Measurements from ENCODE around the gene YJEFN3. TPM values are rescaled to one million over a fixed set of nuclear protein-coding genes. Genes with fewer than 3 reads are reported as not detected.

The YJEFN3 gene
- total RNA-seq, 4 donors from 2014 or later: 0.18 to 0.31 TPM; not detected in 2

- Histone ChIP-seq H3K9me3 (no peaks in the 10 kb centered on the region), H3K4me3 (no peak overlapping the region), H3K36me3 (peaks cover 0 to 96% of the 10 kb centered on the region in 2 donors), H3K27me3 (no peaks in the 10 kb centered on the region), H3K4me1 (no peaks in the 10 kb centered on the region), H3K27ac (no peak overlapping the region)
- DNase-seq (no peak), ATAC-seq (no peak)
- TF ChIP-seq, protein P1, sequence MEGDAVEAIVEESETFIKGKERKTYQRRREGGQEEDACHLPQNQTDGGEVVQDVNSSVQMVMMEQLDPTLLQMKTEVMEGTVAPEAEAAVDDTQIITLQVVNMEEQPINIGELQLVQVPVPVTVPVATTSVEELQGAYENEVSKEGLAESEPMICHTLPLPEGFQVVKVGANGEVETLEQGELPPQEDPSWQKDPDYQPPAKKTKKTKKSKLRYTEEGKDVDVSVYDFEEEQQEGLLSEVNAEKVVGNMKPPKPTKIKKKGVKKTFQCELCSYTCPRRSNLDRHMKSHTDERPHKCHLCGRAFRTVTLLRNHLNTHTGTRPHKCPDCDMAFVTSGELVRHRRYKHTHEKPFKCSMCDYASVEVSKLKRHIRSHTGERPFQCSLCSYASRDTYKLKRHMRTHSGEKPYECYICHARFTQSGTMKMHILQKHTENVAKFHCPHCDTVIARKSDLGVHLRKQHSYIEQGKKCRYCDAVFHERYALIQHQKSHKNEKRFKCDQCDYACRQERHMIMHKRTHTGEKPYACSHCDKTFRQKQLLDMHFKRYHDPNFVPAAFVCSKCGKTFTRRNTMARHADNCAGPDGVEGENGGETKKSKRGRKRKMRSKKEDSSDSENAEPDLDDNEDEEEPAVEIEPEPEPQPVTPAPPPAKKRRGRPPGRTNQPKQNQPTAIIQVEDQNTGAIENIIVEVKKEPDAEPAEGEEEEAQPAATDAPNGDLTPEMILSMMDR (IDR thresholded peaks at IDR 0.05 in 4 of 5, conservative IDR thresholded peaks at IDR 0.05 in 1 of 5): no peak
- TF ChIP-seq POLR2A (IDR thresholded peaks at IDR 0.05): no peak
- in situ Hi-C loops (cut with MboI; ENCODE audit: low sequenced_read_pairs in 4 of 4): no loop called here
- intact Hi-C loops (cut with DNase I; ENCODE audit: low total_unique reads): no loop called here
Measured at GRCh38 chr19:19502281-19502680, 26.4 kb upstream of the YJEFN3 start.

GRCh38 chr19:19502808-19503602, 25.7 kb upstream of the YJEFN3 start:
- Histone ChIP-seq H3K27ac (no peak overlapping the region), H3K4me3 (no peak overlapping the region), H3K9me3 (no peaks in the 10 kb centered on the region), H3K4me1 (no peaks in the 10 kb centered on the region), H3K27me3 (no peaks in the 10 kb centered on the region), H3K36me3 (peaks cover 0 to 92% of the 10 kb centered on the region in 2 donors)
- no peak for ATAC-seq
- DNase-seq: no peak
- intact Hi-C loops (cut with DNase I; ENCODE audit: low total_unique reads) (no loop called here), in situ Hi-C loops (cut with MboI; ENCODE audit: low sequenced_read_pairs in 4 of 4) (no loop called here)
- TF ChIP-seq, protein P1 (IDR thresholded peaks at IDR 0.05 in 4 of 5, conservative IDR thresholded peaks at IDR 0.05 in 1 of 5): no peak
- no peak for TF ChIP-seq POLR2A (IDR thresholded peaks at IDR 0.05)

- TF ChIP-seq, protein P1 (IDR thresholded peaks at IDR 0.05 in 4 of 5, conservative IDR thresholded peaks at IDR 0.05 in 1 of 5): no peak
- TF ChIP-seq POLR2A (IDR thresholded peaks at IDR 0.05): no peak
- Histone ChIP-seq H3K9me3 (no peaks in the 10 kb centered on the region), H3K27me3 (no peaks in the 10 kb centered on the region), H3K27ac (no peak overlapping the region), H3K4me3 (no peak overlapping the region), H3K4me1 (no peaks in the 10 kb centered on the region), H3K36me3 (peaks cover 0 to 72% of the 10 kb centered on the region in 2 donors)
- DNase-seq (no peak), ATAC-seq (no peak)
- in situ Hi-C loops (cut with MboI; ENCODE audit: low sequenced_read_pairs in 4 of 4) (no loop called here), intact Hi-C loops (cut with DNase I; ENCODE audit: low total_unique reads) (no loop called here)
Measured at GRCh38 chr19:19504754-19505668, 23.7 kb upstream of the YJEFN3 start.

- intact Hi-C loops (cut with DNase I; ENCODE audit: low total_unique reads): no loop called here
- no peak for ATAC-seq
Measured at GRCh38 chr19:19505669-19506326, 22.9 kb upstream of the YJEFN3 start.

More at GRCh38 chr19:19505669-19506326, 22.9 kb upstream of the YJEFN3 start:
- no peaks in the 10 kb centered on the region for H3K27me3 ChIP-seq
- in situ Hi-C loops (cut with MboI; ENCODE audit: low sequenced_read_pairs in 4 of 4): no loop called here
- H3K4me3 ChIP-seq: no peak overlapping the region
- no peak overlapping the region for H3K27ac ChIP-seq
- TF ChIP-seq POLR2A (IDR thresholded peaks at IDR 0.05): no peak
- TF ChIP-seq, protein P1 (IDR thresholded peaks at IDR 0.05 in 4 of 5, conservative IDR thresholded peaks at IDR 0.05 in 1 of 5): no peak
- H3K36me3 ChIP-seq: peaks cover 0 to 65% of the 10 kb centered on the region in 2 donors
- no peak for DNase-seq
- no peaks in the 10 kb centered on the region for H3K4me1 ChIP-seq
- H3K9me3 ChIP-seq: no peaks in the 10 kb centered on the region
